Measurements from ENCODE around the gene AGK.

Gene AGK

DNA sequence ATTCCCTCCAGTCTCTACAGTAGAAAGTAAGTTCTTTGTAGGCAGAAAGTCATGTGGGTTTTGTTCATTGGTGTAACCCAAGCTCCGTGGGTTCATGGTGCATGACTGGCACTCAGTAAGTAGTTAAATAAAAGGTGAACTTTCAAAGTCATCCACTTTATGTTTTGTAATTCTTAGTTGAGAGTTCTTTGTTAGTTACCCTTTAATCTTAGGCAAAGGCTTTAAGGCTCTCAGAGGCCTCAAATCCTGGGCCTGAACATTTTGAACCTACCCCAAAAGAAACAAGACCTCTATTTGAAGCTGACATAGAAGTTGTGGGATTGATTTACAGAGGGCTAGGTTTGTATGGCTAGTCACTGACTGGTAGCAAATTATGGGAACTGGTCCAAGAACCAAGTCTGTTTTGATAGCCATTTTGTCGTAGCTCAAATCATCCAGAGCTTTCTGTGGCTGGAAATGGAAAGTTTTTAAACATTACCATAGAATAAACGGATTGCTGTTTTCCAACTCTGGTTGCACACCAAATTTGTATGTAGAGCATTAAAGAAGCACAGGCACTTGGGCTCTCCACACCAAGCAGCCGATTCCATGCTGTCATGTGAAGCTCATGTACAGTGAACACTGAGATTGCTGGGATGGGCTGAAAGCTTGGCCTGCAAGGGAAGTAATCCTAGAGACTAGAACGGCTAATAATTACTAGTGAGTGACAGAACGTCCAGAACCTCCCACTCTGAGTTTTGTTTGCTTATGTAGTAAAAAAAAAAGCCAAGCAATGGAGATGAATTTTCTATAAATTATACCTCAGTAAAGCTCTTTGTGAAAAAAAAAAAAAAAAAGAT is 97.3 kb downstream of the AGK start:
- no peak for DNase-seq (ENCODE audit: low spot score)

DNA sequence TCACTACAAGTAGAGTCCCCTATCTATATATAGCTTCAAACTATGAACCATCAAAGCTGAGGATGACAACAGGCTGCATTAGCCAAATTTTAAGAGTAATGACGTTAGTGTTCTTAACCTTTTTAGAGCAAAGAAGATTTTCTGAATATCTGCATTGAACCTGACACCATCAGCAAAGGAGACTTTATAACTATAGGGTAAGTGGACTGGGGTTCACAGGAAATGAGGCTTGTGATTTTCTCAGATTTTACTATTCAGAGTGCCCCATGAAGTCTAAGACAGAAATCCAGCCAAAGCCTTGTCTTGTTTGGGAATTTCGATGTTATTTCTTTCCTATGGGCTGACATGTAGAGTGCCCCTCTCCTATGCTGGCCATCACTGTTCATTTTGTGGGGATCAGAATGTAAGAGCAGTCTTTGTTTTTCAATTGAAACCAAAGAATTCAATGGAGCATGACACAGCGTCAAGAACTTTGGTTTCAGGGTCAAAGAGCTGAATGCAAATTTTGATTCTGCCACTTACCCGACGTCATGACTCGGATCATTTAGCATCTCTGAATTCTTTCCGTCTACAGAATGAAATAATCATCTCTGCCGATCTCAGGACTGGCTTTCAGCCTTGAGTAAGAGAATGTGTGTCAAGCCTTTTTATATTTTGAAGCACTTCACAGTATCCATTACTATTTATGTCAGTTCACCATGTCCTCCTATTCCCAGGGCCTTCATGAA is 98.1 kb downstream of the AGK start:
- DNase-seq (ENCODE audit: low spot score), result no peak

DNA sequence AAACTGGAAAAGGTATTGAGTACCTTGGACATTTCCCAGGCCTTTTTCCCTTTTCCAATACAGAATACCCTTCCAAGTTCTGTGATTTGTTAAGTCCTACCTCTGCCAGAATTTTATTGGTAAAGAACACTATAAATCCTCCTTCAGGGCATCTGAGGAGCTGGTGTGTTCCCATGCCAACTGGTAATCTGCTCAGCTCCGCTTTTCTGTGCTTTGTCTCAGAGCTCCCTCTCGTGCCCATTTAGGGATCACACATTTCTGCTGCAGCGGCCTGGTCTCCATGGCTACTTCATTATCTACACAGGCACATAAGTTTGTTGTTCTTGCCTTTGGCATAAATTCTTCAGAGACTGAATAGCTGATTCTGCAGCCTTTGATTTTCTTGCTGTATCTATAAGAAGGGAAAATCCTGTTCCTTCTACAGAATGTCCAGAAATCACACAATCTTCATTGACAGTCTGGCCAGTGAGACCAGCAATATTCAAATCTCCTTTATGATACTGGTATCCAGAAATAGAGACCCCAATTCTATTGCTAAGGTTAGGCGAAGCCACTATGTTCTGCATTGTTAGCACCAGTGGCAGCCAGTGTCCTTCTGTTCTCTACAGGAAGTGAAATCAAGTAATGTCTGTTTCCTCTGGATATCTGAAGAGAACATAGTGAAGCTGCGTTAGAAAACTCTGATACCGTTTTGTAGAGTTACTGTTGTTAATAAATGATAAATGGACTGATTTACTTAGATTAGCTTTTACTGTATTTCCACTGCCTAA is 98.8 kb downstream of the AGK start:
- DNase-seq (ENCODE audit: low spot score), result peak; percentile 89

DNA sequence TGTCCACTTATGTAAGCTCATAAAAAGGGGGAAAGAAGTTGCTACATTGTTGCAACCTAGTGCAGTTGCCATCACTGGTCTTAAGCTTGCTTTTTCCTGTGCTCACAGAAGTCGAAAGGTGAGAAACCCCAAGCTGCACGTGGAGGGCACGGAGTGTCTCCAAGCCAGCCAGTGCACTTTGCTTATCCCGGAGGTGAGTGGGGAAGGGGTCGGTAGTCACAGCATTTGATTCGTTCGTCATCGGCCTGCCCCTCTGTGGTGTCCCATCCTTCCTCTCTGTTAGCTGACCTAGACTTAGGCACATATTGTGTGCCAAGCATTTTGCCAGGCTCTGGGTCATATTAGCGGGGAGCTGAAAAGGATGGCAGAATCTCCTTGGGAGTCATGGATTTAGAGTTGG is 100.2 kb downstream of the AGK start:
- DNase-seq (ENCODE audit: low spot score), result no peak

DNA sequence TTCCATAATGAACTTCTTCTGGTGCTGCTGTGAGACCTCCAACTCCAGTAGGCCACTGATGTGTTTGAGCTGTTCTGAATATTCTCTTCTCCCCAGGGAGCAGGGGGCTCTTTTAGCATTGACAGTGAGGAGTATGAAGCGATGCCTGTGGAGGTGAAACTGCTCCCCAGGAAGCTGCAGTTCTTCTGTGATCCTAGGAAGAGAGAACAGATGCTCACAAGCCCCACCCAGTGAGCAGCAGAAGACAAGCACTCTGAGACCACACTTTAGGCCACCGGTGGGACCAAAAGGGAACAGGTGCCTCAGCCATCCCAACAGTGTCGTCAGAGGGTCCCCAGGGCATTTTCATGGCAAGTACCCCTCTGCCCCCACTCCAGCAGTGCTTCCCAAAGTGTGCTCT is 101.5 kb downstream of the AGK start:
- no peak for DNase-seq (ENCODE audit: low spot score)

DNA sequence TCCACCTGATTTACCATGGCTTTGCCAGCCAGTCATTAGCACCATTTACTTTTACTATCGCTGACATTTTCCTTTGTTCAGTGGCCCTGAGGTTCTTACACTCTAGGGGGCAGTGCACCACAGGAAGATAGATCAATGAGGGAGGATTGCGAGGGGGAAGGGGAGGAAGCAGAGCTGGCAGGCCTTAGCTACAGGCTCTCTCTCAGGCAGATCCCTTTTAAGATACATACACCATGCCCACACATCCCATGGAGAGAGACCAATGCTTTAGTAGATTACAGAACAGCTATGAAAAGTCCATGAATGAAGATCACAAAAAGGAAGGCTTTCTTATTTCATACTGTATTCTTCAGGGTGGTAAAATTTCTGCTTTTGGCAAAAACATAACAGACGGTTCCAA is 103.3 kb downstream of the AGK start:
- DNase-seq (ENCODE audit: low spot score), result peak; percentile 76

DNA sequence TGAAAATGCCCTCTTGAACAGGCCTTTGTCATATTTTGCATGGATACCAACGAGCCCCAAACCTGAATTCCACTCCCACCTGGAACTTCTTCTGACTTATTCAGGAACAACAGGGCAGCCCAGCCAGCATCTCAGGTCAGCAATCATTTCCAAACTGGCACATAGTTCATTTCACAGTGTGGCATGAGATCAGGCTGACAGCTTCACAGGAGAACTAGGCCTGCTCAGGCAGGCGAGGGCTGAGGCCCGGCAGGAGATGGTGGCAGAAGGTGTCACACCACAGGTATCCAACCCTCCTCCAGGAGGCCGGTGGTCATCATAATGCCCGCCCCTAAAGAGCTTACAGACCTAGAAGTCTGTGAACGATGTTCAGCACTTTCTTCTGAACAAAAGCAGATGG is 108.3 kb downstream of the AGK start:
- DNase-seq (ENCODE audit: low spot score), result peak; percentile 86

DNA sequence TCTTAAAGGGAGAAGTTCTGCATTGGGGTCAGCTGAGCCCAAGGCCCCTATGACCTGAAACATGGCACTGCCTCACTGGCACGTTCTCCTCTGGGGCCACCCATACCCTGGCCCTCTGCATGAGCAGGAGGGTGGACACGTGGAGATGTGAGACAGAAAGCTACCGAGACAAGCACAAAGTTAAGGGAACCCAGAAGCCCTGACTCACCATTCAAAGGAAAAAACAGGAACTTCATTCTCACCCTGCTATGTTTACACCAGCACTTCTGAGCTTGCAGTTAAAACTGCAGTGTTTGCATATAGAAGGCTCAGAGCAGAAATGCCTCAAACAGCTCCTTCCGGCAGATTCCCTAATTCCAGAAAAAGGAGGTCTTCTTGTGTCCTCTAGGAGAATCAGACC is 109.0 kb downstream of the AGK start:
- no peak for DNase-seq (ENCODE audit: low spot score)

DNA sequence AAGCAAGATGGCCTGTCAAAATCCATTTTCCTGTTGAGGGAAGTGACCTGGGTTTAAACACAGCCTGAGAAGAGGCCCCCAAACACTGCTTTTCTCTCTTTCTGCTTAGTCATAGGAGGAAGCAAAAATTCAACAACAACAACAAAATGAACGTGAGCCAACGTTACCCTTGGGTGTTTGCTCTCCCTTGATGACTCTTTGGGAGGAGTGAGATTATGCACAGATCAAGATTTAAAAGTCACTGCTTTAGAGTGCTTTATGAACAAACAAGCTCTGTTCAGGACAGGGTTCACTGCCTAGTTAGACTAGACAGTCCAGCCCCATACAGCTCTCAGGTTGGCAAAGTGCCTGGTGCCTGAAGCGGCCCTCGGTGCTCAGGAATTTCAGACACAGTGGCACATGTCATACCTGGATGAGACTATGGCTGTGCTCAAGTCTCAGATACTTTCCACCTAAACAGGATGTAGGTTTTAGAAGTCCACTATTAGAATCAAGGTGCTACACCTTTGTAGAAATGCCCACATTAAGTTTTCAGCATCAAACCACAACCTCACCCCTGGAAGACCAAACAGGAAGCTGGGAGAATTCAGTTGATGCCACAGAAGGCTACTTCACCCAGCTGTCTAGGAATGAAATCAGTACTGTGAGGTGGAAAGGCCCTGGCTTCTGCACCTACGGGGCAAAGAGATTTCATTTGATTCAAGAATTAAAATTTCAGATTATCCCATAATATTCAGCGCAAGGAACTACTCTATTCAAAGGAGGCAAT is 112.1 kb downstream of the AGK start:
- DNase-seq (ENCODE audit: low spot score), result no peak

DNA sequence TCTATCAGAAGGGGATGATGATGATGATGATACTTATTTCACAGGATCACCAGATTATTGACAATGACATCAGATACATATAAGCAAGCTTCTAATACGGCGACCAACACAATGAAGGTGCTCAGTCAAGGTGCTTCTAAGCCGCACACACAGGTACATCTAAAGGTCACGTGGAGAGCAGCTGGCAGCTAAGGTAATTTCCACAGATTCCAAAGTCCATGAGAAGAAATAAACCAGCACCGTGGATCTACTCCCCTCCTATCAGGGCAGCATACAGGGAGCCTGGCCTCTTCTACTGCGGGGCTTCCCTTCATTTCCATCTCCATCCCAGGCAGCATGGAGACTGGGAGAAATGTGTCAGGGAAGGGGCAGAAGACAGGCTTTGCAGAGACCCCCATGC is 113.2 kb downstream of the AGK start:
- no peak for DNase-seq (ENCODE audit: low spot score)

DNA sequence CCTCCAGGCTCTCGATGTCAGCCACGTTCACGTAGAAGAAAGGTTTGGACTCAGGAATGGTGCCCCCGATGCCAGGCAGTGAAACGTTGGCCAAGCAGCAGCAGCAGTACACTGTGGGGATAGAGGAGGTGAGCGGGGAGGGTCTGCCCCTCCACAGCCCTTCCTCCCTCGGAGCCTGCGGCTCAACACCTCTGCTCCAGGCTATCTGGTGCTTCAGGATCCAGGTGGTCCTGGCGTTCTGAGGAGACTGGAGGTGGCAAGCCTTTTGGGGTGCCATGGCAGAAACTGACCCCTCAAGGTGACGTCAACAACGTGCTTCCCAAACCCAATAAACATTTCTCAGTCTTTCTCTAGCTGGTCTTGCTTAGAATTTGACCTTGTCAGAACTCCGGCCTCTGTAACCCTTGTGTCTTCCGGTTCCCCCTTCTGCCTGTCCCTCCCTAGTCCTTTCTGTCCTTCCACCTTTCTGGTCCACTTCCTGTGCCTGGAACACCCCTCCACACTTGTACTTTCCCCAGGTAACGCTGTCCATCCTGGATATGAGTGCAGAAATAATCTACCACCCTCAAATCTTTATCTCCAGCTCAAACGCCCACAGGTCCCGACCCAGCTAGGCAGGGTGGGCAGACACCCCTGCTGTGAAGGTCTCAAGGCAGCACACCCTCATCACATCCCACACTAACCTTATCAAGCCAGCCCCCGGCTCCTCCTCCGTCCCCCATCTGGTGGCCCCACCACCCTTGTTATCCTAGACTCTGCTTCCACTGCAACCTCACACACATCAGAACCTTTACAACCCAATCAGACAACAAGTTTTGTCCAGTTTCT is 114.2 kb downstream of the AGK start:
- DNase-seq (ENCODE audit: low spot score), result no peak

DNA sequence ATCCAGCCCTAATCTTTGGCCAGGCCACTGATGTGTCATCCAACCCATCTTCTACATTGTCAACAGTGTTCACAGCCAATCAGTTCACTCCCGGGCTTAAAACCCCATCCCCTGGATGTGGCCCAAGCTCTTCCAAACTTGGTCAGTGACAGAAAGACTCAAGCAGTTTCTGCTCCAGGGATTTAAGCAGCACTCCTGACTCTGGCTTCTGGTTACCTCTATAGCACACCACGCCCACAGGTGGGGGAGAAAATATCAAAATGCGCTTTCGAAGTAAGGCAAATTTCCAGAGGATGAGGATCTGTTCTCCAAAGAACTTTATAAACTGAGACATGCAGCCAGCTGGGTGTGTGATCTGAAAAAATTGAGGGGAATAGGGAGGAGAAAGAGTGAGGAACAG is 114.9 kb downstream of the AGK start:
- no peak for DNase-seq (ENCODE audit: low spot score)

DNA sequence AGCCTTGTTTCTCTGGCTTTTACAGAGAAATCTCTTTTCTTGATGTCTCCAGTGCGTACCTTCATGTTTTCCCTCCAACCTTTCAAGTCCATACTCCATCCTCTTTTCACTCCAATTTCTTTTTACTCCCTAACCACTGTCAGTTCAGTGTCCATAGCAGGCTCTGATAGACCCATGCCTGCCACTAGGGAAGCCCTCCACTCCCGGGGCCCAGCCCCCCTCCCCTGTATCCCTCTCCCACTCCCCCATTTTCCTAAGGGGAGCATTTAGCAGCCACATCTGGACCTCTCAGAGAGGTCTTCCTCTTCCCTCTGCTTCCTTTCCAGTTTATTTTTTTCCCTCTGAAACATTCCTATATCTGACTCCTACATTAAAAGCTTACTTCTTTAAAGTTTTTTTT is 117.6 kb downstream of the AGK start:
- DNase-seq (ENCODE audit: low spot score), result no peak

DNA sequence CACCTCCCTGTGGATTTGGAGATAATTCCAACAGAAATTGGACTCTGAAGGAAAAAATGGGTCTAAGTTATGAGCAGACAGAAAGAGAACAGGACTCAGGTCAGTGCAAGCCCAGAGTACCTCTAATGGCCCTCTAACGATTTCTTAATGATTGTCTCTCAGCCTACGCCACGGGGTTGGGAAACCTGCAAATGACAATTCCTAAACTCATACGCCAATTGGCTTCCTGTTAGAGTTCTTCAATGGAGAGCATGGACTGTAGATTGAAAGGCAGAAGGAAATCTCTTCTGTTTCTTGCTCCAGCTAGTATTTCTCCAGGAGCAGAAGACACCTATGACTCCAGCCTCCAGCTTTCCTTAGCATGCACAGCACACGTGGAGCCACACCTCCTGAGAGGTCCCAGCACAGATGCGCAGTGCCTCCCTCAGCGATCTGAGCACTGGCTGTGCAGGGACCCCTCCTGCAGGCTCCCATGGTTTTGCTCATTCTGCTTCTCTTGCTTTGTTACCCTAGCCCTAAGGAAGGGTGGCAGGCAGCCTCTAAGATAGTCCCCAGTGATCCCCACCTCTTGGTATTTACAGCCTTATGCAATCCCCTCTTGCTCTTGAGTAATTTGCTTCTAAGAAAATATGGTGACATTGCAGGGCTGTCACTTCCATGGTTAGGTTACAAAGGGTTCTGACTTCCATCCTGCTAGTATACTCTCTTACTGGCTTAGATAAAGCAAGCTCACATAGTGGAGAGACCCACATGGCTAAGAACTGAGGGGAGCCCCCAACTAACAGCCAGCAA is 120.7 kb downstream of the AGK start:
- DNase-seq (ENCODE audit: low spot score), result no peak

DNA sequence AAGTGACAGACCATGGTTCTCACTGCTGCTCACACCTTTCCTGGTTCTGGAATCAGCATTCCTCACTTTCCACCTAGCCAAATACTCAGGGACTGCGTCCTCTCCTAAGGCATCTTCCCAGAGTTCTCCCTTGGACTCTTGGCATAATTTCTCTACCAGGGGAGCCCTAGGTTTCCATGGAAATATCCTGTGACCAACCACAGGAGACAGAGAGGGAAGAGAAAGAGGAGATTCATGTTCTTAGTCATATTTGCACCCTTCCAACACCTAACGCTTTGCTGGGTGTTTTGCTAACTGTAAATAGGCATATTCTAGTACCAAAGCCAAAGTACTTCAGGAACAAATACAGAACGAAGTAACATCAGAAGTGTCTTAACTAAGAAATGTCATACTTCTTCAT is 122.1 kb downstream of the AGK start:
- DNase-seq (ENCODE audit: low spot score), result no peak

DNA sequence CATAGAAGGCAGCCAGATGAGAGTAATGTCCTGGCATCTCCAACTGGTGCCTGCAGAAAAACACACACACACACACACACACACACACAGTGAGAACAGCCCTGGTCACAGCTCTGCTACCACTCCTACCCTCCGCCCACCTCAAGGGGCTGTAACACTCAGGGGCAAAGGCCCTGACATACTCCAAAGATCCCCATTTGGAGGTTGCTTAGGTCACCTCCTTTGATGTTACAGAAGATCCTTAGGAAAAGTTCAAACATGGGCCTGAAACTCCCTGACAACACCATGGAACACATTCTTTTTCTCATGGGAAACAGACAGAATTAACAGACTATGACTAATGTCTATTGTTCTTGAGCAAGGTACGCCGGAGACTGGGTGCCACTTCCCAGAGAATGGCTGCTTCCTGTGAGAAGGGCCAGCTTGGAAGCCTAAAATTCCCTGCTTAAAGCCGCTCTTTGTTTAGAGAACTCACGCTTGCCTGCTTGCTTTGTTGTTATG is 123.0 kb downstream of the AGK start:
- DNase-seq (ENCODE audit: low spot score), result no peak

DNA sequence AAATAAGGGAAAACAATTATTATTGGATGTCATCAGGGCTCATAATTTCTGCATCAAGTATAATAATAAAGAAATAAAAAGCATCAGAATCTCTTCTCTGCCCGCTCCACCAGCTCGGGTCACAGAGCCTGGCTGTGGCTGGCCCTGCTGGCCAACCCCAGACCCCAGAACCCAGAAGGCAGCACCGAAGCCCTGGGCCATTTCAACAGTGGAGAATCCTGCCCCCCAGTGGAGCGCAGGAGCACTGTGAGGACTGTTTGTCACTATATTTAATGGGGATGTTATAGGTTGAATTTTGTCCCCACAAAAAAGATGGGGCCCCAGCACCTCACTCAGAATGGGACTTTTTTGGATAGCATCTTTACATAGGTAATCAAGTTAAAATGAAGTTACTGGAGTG is 123.5 kb downstream of the AGK start:
- DNase-seq (ENCODE audit: low spot score), result no peak

DNA sequence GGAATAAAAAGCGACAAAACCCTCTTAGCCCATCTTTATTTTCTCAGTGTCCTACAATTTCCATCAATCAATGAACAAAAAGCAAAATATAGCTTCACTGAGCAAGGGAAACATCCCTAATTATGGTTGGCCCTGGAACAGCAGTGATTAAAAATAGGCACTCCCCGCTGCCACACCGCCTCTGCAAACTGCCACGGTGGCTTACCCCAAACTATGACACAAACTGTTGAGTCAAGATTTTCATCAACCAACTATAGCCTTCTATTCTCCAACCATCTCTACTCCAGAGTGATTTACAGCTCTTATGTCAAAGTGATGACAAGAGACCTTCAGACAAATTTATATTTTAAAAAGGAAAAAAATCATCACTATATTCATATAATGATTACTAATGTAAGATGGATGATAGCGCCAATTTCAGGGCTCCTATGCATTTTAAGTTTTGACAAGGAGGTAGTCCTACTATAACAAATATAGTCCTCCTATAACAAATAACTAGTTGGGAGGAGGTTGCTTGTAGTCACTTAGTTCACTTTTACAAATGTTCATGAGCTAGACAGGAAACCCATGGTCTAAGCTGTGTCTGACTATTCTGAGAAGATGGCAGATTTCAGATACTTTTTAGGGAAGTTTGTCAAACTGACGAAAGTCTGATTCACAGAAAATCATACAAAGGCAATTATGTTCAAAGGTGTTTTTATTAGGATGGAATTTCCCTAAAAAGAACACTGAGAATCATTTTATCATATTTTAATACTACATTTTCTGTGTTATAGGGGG is 124.4 kb downstream of the AGK start:
- DNase-seq (ENCODE audit: low spot score), result no peak

DNA sequence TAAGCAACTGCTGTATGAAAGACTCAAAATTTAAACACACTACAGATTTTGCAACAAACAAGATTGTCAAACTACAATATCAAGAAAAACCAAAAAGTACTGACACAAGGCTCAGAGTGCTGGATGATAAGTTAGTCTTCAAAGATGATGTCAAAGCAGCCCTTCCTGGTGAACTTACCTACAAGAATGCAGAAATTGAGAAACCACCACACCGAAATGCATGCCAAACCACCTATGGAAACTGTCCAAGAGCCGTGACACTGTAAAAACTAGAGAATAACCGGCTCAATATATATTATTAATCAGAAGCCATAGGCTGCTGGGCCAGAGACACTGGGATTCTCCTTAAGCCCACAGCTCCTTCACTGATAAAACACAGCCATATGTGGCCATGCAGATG is 125.4 kb downstream of the AGK start:
- DNase-seq (ENCODE audit: low spot score), result no peak

Data from cerebellar cortex (tissue), 1 donor.